ENCODE measurements around the gene ROR1. TPM values are rescaled to one million over a fixed set of nuclear protein-coding genes. Genes with fewer than 3 reads are reported as not detected.

Gene ROR1
- total RNA-seq, 1 experiment from 2014 or later: 19.0 TPM

DNA sequence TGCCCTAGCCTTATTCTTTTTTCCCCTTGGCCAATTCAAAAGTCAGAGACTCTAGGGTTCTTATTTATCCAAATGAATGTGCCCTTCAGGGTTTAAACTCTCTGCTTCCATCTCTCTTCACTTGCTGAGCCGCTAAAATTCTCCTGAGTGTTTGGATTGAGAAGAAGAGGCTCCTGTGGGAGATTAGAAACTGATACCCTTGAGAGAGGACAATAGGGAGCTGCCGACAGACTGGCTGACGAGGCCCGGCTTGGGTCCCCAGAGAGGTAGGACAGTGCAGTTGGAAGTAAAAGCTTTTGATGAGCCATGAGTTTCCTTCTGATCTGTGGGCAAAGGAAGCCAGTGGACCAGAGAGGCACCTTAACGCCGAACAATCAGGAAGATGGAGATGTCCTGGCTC lies 388.3 kb downstream of the ROR1 start:
- Histone ChIP-seq H3K9me2 (ENCODE audit: insufficient read depth) (no peaks in the 10 kb centered on the region), H3K79me2 (ENCODE audit: low read depth) (no peaks in the 10 kb centered on the region), H3K27me3 (ENCODE audit: insufficient read depth, low read depth) (no peaks in the 10 kb centered on the region), H3K4me1 (replicated peaks; ENCODE audit: insufficient read depth) (no peaks in the 10 kb centered on the region), H3F3A (ENCODE audit: insufficient read depth, low read depth) (no peaks in the 10 kb centered on the region), H3K36me3 (ENCODE audit: low read depth) (no peaks in the 10 kb centered on the region), H4K20me1 (ENCODE audit: insufficient read depth) (no peaks in the 10 kb centered on the region), H3K9me3 (ENCODE audit: insufficient read depth, low read depth) (no peaks in the 10 kb centered on the region), H3K27ac (no peak overlapping the region), H3K4me3 (no peak overlapping the region), H2AFZ (no peak overlapping the region), H3K4me2 (no peak overlapping the region)
- POLR2A ChIA-PET (ENCODE audit: unreplicated experiment): no interaction called here
- BruUV-seq (replicated peaks): TSS peak; percentile 9
- intact Hi-C loops (cut with micrococcal nuclease; ENCODE audit: unreplicated experiment): loop anchor here (5.0 to 10.0 kb wide), 2 partner anchors 387 to 470 kb away; partner anchors contain the start of gene ROR1
- no peak for DNase-seq
- TF ChIP-seq CTCF (conservative IDR thresholded peaks at IDR 0.05): no peak
- no peak for TF ChIP-seq EZH2 (IDR thresholded peaks at IDR 0.05; ENCODE audit: low read depth)
- CTCF ChIA-PET: no interaction called here

DNA sequence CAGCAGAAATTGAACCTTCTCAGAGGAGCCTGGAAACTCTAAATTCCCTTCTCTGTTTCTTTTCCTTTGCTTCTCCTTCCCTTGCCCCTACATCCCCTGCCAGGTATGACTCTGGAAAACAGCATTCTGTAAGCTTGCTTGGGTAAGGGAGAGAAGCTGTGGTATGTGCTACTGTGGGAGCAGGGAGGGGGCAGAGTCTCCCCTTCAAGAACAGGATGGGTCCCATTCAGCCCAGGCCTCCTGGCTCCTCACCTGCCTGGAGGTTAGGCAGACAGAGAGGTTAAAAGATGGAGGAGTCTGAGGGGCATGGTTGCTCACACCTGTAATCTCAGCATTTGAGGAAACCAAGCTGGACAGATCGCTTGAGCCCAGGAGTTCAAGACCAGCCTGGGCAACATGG lies 389.0 kb downstream of the ROR1 start:
- POLR2A ChIA-PET (ENCODE audit: unreplicated experiment): interaction anchor here (0.6 kb wide), 1 partner anchor 299 kb away, joined by 6 read pairs; no protein-coding TSS in a partner anchor
- Histone ChIP-seq H3K9me3 (ENCODE audit: insufficient read depth, low read depth) (no peaks in the 10 kb centered on the region), H2AFZ (no peak overlapping the region), H3K36me3 (ENCODE audit: low read depth) (0 out of 2 replicates have a peak, but pooled peaks cover under 1% of the 10 kb centered on the region), H3K27ac (no peak overlapping the region), H3K27me3 (ENCODE audit: insufficient read depth, low read depth) (no peaks in the 10 kb centered on the region), H3K4me3 (no peak overlapping the region), H3K4me1 (replicated peaks; ENCODE audit: insufficient read depth) (no peaks in the 10 kb centered on the region), H3K4me2 (no peak overlapping the region), H3K79me2 (ENCODE audit: low read depth) (no peaks in the 10 kb centered on the region), H3K9me2 (ENCODE audit: insufficient read depth) (no peaks in the 10 kb centered on the region), H4K20me1 (ENCODE audit: insufficient read depth) (no peaks in the 10 kb centered on the region), H3F3A (ENCODE audit: insufficient read depth, low read depth) (no peaks in the 10 kb centered on the region)
- intact Hi-C loops (cut with micrococcal nuclease; ENCODE audit: unreplicated experiment): loop anchor here (5.0 to 10.0 kb wide), 2 partner anchors 388 to 471 kb away; partner anchors contain the start of gene ROR1
- no peak for DNase-seq
- CTCF ChIA-PET: interaction anchor here (1.0 kb wide), 1 partner anchor 27 kb away, joined by 4 read pairs; no protein-coding TSS in a partner anchor
- TF ChIP-seq CTCF (conservative IDR thresholded peaks at IDR 0.05) (no peak), EZH2 (IDR thresholded peaks at IDR 0.05; ENCODE audit: low read depth) (no peak)
- BruUV-seq (replicated peaks): no TSS peak

GRCh38 chr1:64163431-64163830 lies 389.6 kb downstream of the ROR1 start:
- no peaks in the 10 kb centered on the region for H3K4me1 ChIP-seq (replicated peaks; ENCODE audit: insufficient read depth)
- H2AFZ ChIP-seq: no peak overlapping the region
- no peak overlapping the region for H3K4me3 ChIP-seq
- H3F3A ChIP-seq (ENCODE audit: insufficient read depth, low read depth): no peaks in the 10 kb centered on the region
- H3K27me3 ChIP-seq (ENCODE audit: insufficient read depth, low read depth): no peaks in the 10 kb centered on the region
- no TSS peak for BruUV-seq (replicated peaks)
- TF ChIP-seq EZH2 (IDR thresholded peaks at IDR 0.05; ENCODE audit: low read depth) (no peak), CTCF (conservative IDR thresholded peaks at IDR 0.05) (no peak)
- CTCF ChIA-PET: interaction anchor here (0.5 to 1.0 kb wide), 3 partner anchors 26 to 547 kb away, joined by 3 to 6 read pairs (median 4); no protein-coding TSS in a partner anchor
- no peak overlapping the region for H3K4me2 ChIP-seq
- 0 out of 2 replicates have a peak, but pooled peaks cover 3% of the 10 kb centered on the region for H3K36me3 ChIP-seq (ENCODE audit: low read depth)
- H3K79me2 ChIP-seq (ENCODE audit: low read depth): no peaks in the 10 kb centered on the region
- no peak for DNase-seq
- no peaks in the 10 kb centered on the region for H4K20me1 ChIP-seq (ENCODE audit: insufficient read depth)
- H3K9me3 ChIP-seq (ENCODE audit: insufficient read depth, low read depth): no peaks in the 10 kb centered on the region
- intact Hi-C loops (cut with micrococcal nuclease; ENCODE audit: unreplicated experiment): loop anchor here (5.0 to 10.0 kb wide), 2 partner anchors 389 to 471 kb away; partner anchors contain the start of gene ROR1
- H3K27ac ChIP-seq: no peak overlapping the region
- POLR2A ChIA-PET (ENCODE audit: unreplicated experiment): interaction anchor here (0.7 kb wide), 1 partner anchor 1657 kb away, joined by 4 read pairs; no protein-coding TSS in a partner anchor
- no peaks in the 10 kb centered on the region for H3K9me2 ChIP-seq (ENCODE audit: insufficient read depth)
